MM.1S (cell line): Measurements from ENCODE around the gene WNT10A.

Experiments
- DNase-seq: peaks from one replicate; pipeline ENCODE4 v3.0.0-alpha.2; 2015
- H2AFZ ChIP-seq: fragments of 300-600 bp; sonication (generic); 2 replicates; pipeline ENCODE4 v1.6.0; 2016; ENCODE audit warnings: antibody characterized with exemption, low read length
- H3F3A ChIP-seq: fragments of 300-600 bp; sonication (generic); 2 replicates; pipeline ENCODE4 v1.6.1; 2016; ENCODE audit warnings: mild to moderate bottlenecking, antibody characterized with exemption, low read length, moderate library complexity, mixed read lengths; ENCODE audit not compliant: insufficient read depth
- H3K27ac ChIP-seq: fragments of 300-600 bp; sonication (generic); 2 replicates; pipeline ENCODE4 v1.5.1; 2016; ENCODE audit warnings: mild to moderate bottlenecking, low read length
- H3K27me3 ChIP-seq: fragments of 300-600 bp; sonication (generic); replicated peaks from 2 replicates; pipeline ENCODE4 v1.6.0; 2016; ENCODE audit warnings: low read length; ENCODE audit not compliant: insufficient read depth
- H3K36me3 ChIP-seq: fragments of 300-600 bp; sonication (generic); replicated peaks from 2 replicates; pipeline ENCODE4 v1.6.1; 2016; ENCODE audit warnings: mild to moderate bottlenecking, low read length, mixed read lengths; ENCODE audit not compliant: insufficient read depth
- H3K4me1 ChIP-seq: fragments of 300-600 bp; sonication (generic); 2 replicates; pipeline ENCODE4 v1.6.1; 2016; ENCODE audit warnings: low read length, mixed read lengths
- H3K4me2 ChIP-seq: fragments of 300-600 bp; sonication (generic); 2 replicates; pipeline ENCODE4 v1.6.0; 2016; ENCODE audit warnings: low read depth, low read length
- H3K4me3 ChIP-seq: fragments of 300-600 bp; sonication (generic); 2 replicates; pipeline ENCODE4 v1.5.1; 2016; ENCODE audit warnings: low read length, mixed read lengths
- H3K79me2 ChIP-seq: fragments of 300-600 bp; sonication (generic); 2 replicates; pipeline ENCODE4 v1.6.1; 2016; ENCODE audit warnings: mixed run types, low read length, mixed read lengths
- H3K9ac ChIP-seq: fragments of 300-600 bp; sonication (generic); 2 replicates; pipeline ENCODE4 v1.6.1; 2016; ENCODE audit warnings: low read length, mixed read lengths
- H3K9me2 ChIP-seq: fragments of 300-600 bp; sonication (generic); replicated peaks from 2 replicates; pipeline ENCODE4 v1.6.1; 2016; ENCODE audit warnings: mild to moderate bottlenecking, low read length, mixed read lengths; ENCODE audit not compliant: insufficient read depth
- H3K9me3 ChIP-seq: fragments of 300-600 bp; sonication (generic); replicated peaks from 2 replicates; pipeline ENCODE4 v1.6.1; 2016; ENCODE audit warnings: mild to moderate bottlenecking, low read length, mixed read lengths; ENCODE audit not compliant: insufficient read depth
- H4K20me1 ChIP-seq: fragments of 300-600 bp; sonication (generic); 2 replicates; pipeline ENCODE4 v1.6.1; 2016; ENCODE audit warnings: mild to moderate bottlenecking, low read length, moderate library complexity, mixed read lengths; ENCODE audit not compliant: insufficient read depth
- EZH2 ChIP-seq: fragments of 300-600 bp; sonication (generic); optimal IDR thresholded peaks from 2 replicates; pipeline ENCODE3; 2017; ENCODE audit warnings: low read depth, mild to moderate bottlenecking, antibody characterized with exemption, low read length, mixed read lengths
- EZH2phosphoT487 ChIP-seq: fragments of 300-600 bp; sonication (generic); IDR thresholded peaks from 2 replicates; pipeline ENCODE4 v1.6.1; 2018; ENCODE audit warnings: antibody characterized with exemption, low read length
- TF ChIP-seq, protein P1 (sequence below): fragments of 300-600 bp; sonication (generic); IDR thresholded peaks from 2 replicates; pipeline ENCODE4 v1.5.1; 2016; ENCODE audit warnings: antibody characterized with exemption, low read length, mixed read lengths

Gene WNT10A

GRCh38 chr2:218920504-218920903, 39.9 kb downstream of the WNT10A start:
- H3K9me3 ChIP-seq: no peaks in the 10 kb centered on the region
- H4K20me1 ChIP-seq: no peaks in the 10 kb centered on the region
- H3K9ac ChIP-seq: no peak overlapping the region
- H3K27ac ChIP-seq: no peak overlapping the region
- DNase-seq: no peak
- no peak for TF ChIP-seq EZH2
- no peak for TF ChIP-seq EZH2phosphoT487
- TF ChIP-seq, protein P1, sequence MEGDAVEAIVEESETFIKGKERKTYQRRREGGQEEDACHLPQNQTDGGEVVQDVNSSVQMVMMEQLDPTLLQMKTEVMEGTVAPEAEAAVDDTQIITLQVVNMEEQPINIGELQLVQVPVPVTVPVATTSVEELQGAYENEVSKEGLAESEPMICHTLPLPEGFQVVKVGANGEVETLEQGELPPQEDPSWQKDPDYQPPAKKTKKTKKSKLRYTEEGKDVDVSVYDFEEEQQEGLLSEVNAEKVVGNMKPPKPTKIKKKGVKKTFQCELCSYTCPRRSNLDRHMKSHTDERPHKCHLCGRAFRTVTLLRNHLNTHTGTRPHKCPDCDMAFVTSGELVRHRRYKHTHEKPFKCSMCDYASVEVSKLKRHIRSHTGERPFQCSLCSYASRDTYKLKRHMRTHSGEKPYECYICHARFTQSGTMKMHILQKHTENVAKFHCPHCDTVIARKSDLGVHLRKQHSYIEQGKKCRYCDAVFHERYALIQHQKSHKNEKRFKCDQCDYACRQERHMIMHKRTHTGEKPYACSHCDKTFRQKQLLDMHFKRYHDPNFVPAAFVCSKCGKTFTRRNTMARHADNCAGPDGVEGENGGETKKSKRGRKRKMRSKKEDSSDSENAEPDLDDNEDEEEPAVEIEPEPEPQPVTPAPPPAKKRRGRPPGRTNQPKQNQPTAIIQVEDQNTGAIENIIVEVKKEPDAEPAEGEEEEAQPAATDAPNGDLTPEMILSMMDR: no peak
- H3K79me2 ChIP-seq: no peaks in the 10 kb centered on the region
- H3K4me1 ChIP-seq: no peaks in the 10 kb centered on the region
- no peaks in the 10 kb centered on the region for H3K36me3 ChIP-seq
- no peak overlapping the region for H3K4me3 ChIP-seq
- no peaks in the 10 kb centered on the region for H3K9me2 ChIP-seq
- no peaks in the 10 kb centered on the region for H3K27me3 ChIP-seq
- no peak overlapping the region for H3K4me2 ChIP-seq
- H2AFZ ChIP-seq: no peak overlapping the region
- no peaks in the 10 kb centered on the region for H3F3A ChIP-seq

- DNase-seq: no peak
- no peak overlapping the region for H3K4me2 ChIP-seq
- H3K9me3 ChIP-seq: no peaks in the 10 kb centered on the region
- no peaks in the 10 kb centered on the region for H4K20me1 ChIP-seq
- H3K36me3 ChIP-seq: no peaks in the 10 kb centered on the region
- H2AFZ ChIP-seq: no peak overlapping the region
- H3K9ac ChIP-seq: no peak overlapping the region
- no peaks in the 10 kb centered on the region for H3K79me2 ChIP-seq
- no peaks in the 10 kb centered on the region for H3K9me2 ChIP-seq
- no peak overlapping the region for H3K27ac ChIP-seq
- TF ChIP-seq EZH2 (no peak), EZH2phosphoT487 (no peak)
- TF ChIP-seq, protein P1: no peak
- no peaks in the 10 kb centered on the region for H3K4me1 ChIP-seq
- no peaks in the 10 kb centered on the region for H3F3A ChIP-seq
- no peaks in the 10 kb centered on the region for H3K27me3 ChIP-seq
- H3K4me3 ChIP-seq: no peak overlapping the region
These were observed 44.1 kb downstream of the WNT10A start for GRCh38 chr2:218924757-218925156.

DNA sequence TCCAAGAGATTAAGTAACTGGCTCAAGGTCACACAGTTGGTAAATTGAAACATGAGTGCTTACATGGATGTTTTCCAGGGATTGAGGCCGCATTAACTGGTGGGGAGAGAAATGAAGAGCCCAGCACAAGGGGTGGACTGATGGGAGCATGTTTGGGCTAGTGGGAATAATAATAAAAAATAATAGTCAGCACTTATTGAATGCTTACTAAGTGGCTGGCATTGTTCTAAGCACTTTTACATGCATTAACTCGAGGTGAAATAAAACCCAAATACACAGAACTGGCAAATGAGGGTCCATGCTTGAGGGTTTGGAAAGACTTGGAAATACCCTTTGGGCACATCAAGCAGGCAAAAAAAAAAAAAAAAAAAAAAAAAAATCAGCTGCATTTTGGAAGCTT, 44.8 kb downstream of the WNT10A start:
- Histone ChIP-seq H2AFZ (no peak overlapping the region), H3K27me3 (no peaks in the 10 kb centered on the region), H3K27ac (no peak overlapping the region), H3K79me2 (no peaks in the 10 kb centered on the region), H3K9me2 (no peaks in the 10 kb centered on the region), H3K9ac (no peak overlapping the region), H3K36me3 (no peaks in the 10 kb centered on the region), H3K9me3 (no peaks in the 10 kb centered on the region), H3K4me2 (no peak overlapping the region), H4K20me1 (no peaks in the 10 kb centered on the region), H3K4me1 (no peaks in the 10 kb centered on the region), H3K4me3 (no peak overlapping the region), H3F3A (no peaks in the 10 kb centered on the region)
- no peak for TF ChIP-seq EZH2phosphoT487
- TF ChIP-seq EZH2: no peak
- TF ChIP-seq, protein P1: no peak
- DNase-seq: no peak
